Peyer's patch (tissue), 4 donors: Measurements from ENCODE around the gene CEP97.

ENCODE experiments used
- POLR2A ChIP-seq, 2 donors: fragments of 450-650 bp; IDR thresholded peaks; one replicate each; pipeline ENCODE4 v1.5.1; 2017; ENCODE audit warnings: antibody characterized with exemption in 2 of 2, mild to moderate bottlenecking in 2 of 2, moderate library complexity in 2 of 2
- TF ChIP-seq, protein P1 (sequence below), 6 experiments: fragments of 450-650 bp in 4 of 6; fragments of 200-600 bp in 2 of 6; sonication (generic) in 1 of 6; IDR thresholded peaks; one replicate each; pipeline ENCODE4 v1.5.1; 2017 to 2019; ENCODE audit warnings: antibody characterized with exemption in 6 of 6, mild to moderate bottlenecking in 3 of 6, moderate library complexity in 1 of 6

DNA sequence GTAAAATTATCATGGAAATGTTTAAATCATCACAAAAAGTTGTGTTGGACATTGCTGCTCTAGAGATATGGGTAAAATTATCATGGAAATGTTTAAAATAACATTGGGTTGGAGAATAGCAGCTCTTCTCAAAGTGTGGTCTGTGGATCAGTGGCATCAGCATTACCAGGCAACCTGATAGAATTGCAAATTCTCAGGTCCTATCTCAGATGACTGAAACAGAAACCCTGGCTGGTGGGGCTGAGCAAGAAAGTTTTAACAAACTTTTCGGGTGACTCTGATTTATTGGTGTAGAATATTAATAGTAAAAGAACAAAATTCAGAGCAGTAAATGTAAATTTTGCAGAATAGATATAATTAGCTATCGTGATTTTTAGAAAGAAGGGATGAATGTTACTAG, 83.5 kb downstream of the CEP97 start:
- TF ChIP-seq, protein P1, sequence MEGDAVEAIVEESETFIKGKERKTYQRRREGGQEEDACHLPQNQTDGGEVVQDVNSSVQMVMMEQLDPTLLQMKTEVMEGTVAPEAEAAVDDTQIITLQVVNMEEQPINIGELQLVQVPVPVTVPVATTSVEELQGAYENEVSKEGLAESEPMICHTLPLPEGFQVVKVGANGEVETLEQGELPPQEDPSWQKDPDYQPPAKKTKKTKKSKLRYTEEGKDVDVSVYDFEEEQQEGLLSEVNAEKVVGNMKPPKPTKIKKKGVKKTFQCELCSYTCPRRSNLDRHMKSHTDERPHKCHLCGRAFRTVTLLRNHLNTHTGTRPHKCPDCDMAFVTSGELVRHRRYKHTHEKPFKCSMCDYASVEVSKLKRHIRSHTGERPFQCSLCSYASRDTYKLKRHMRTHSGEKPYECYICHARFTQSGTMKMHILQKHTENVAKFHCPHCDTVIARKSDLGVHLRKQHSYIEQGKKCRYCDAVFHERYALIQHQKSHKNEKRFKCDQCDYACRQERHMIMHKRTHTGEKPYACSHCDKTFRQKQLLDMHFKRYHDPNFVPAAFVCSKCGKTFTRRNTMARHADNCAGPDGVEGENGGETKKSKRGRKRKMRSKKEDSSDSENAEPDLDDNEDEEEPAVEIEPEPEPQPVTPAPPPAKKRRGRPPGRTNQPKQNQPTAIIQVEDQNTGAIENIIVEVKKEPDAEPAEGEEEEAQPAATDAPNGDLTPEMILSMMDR (IDR thresholded peaks at IDR 0.05), result no peak
- no peak for TF ChIP-seq POLR2A (IDR thresholded peaks at IDR 0.05)
